ENCODE data around the gene ANKRD39.
A peak's percentile ranks its signal among the peaks of the same experiment; 100 is the strongest.
"Not testable (repeated sequence)": the region's sequence is repeated elsewhere in the genome, so short reads cannot be mapped to it uniquely, and the experiment has no call there.

ANKRD39 gene

GRCh38 chr2:96811917-96812316 lies 45.9 kb downstream of the ANKRD39 start:
- DNase-seq = no peak

- no peak for DNase-seq
Measured at GRCh38 chr2:96810783-96811192, 47.0 kb downstream of the ANKRD39 start.

GRCh38 chr2:96809951-96810782 lies 47.6 kb downstream of the ANKRD39 start:
- DNase-seq = peak in 1 of 51 donors; percentile 12

- DNase-seq = no peak
Measured at GRCh38 chr2:96809216-96809882, 48.5 kb downstream of the ANKRD39 start.

GRCh38 chr2:96808176-96808837 lies 49.5 kb downstream of the ANKRD39 start:
- DNase-seq = no peak

- no peak for DNase-seq
Measured at GRCh38 chr2:96807127-96807471, 50.7 kb downstream of the ANKRD39 start.

GRCh38 chr2:96806468-96807126 lies 51.2 kb downstream of the ANKRD39 start:
- no peak for DNase-seq

- not testable (repeated sequence) for DNase-seq
Measured at GRCh38 chr2:96805946-96806345, 51.9 kb downstream of the ANKRD39 start.

GRCh38 chr2:96804986-96805385 lies 52.8 kb downstream of the ANKRD39 start:
- DNase-seq = no peak

- no peak for DNase-seq
Measured at GRCh38 chr2:96802721-96803120, 55.1 kb downstream of the ANKRD39 start.

GRCh38 chr2:96801786-96802595 lies 55.8 kb downstream of the ANKRD39 start:
- no peak for DNase-seq

GRCh38 chr2:96801005-96801785 lies 56.6 kb downstream of the ANKRD39 start:
- DNase-seq = peak in 39 of 51 donors; percentile 15 to 76 (median 45)

- DNase-seq = no peak
Measured at GRCh38 chr2:96800061-96801004, 57.5 kb downstream of the ANKRD39 start.

GRCh38 chr2:96799623-96799935 lies 58.2 kb downstream of the ANKRD39 start:
- DNase-seq = no peak

- DNase-seq = no peak
Measured at GRCh38 chr2:96798733-96799622, 58.8 kb downstream of the ANKRD39 start.

Data from hypothalamus (tissue), 51 donors.